H1 (cell line): ENCODE results near the gene PARM1. TPM values are rescaled to one million over a fixed set of nuclear protein-coding genes. Genes with fewer than 3 reads are reported as not detected.

Source experiments
- CTCF ChIA-PET: fragments of 300-600 bp; sonication (Branson Sonifier 250); formaldehyde crosslinking; loops from one replicate; lab custom pipeline; 2021; ENCODE audit not compliant: partially characterized antibody; lab: Charles Lee
- POLR2A ChIA-PET: fragments of 300-600 bp; sonication (Branson Sonifier 250); formaldehyde crosslinking; loops from one replicate; lab custom pipeline; 2021; ENCODE audit warnings: inconsistent platforms; ENCODE audit not compliant: partially characterized antibody; lab: Charles Lee
- DNase-seq, 2 experiments: peaks; one replicate each; pipeline versions ENCODE4 v3.0.0 to v3.0.0-alpha.2; 2010 to 2022; ENCODE audit warnings: low spot score in 2 of 2, low read depth in 1 of 2, mixed read lengths in 1 of 2
- FAIRE-seq: peaks from 2 replicates; lab custom pipeline; 2011; peaks lifted over from hg19 to GRCh38; lab: Jason Lieb, UNC
- H2AFZ ChIP-seq: 2 replicates; pipeline ENCODE4 v1.8.1; 2012; ENCODE audit warnings: low read length, inconsistent platforms
- H2AK5ac ChIP-seq: 2 replicates; pipeline ENCODE4 v1.6.1; 2013; ENCODE audit warnings: low read depth, low read length
- H2BK120ac ChIP-seq: replicated peaks from 2 replicates; pipeline ENCODE3; 2013; ENCODE audit warnings: low read depth, low read length, inconsistent platforms
- H2BK12ac ChIP-seq: 2 replicates; pipeline ENCODE4 v1.6.1; 2013; ENCODE audit warnings: low read depth, low read length
- H2BK15ac ChIP-seq: 2 replicates; pipeline ENCODE4 v1.6.1; 2013; ENCODE audit warnings: low read length
- H2BK20ac ChIP-seq: 2 replicates; pipeline ENCODE4 v1.6.1; 2013; ENCODE audit warnings: low read length
- H2BK5ac ChIP-seq: 2 replicates; pipeline ENCODE4 v1.6.1; 2013; ENCODE audit warnings: low read depth, low read length
- H3K14ac ChIP-seq: 2 replicates; pipeline ENCODE4 v1.6.1; 2013; ENCODE audit warnings: inconsistent platforms; ENCODE audit not compliant: insufficient read length
- H3K18ac ChIP-seq: 2 replicates; pipeline ENCODE4 v1.6.1; 2013; ENCODE audit warnings: low read length; ENCODE audit errors: extremely low read depth
- H3K23ac ChIP-seq: 2 replicates; pipeline ENCODE4 v1.6.1; 2013; ENCODE audit warnings: inconsistent platforms; ENCODE audit not compliant: insufficient read length
- H3K23me2 ChIP-seq: 2 replicates; pipeline ENCODE4 v1.6.1; 2013; ENCODE audit warnings: low read depth, low read length
- H3K27ac ChIP-seq: 2 replicates; pipeline ENCODE4 v1.6.1; 2011; ENCODE audit warnings: low read depth, low read length, inconsistent platforms
- H3K27me3 ChIP-seq, 4 experiments: replicated peaks in 1 of 4; 1 replicate in 1 of 4; 2 replicates in 3 of 4; pipeline versions ENCODE4 v1.6.1 to v1.8.1; 2011 to 2013; ENCODE audit warnings: low read length in 3 of 4, mild to moderate bottlenecking in 3 of 4, inconsistent platforms in 2 of 4, mixed read lengths in 2 of 4, moderate library complexity in 1 of 4; ENCODE audit not compliant: control insufficient read depth in 3 of 4, insufficient read depth in 3 of 4; ENCODE audit errors: extremely low read depth in 1 of 4
- H3K36me3 ChIP-seq, 4 experiments: 2 replicates each; pipeline versions ENCODE4 v1.6.1 to v1.8.1; 2011 to 2013; ENCODE audit warnings: mild to moderate bottlenecking in 4 of 4, low read length in 3 of 4, moderate library complexity in 2 of 4, control low read depth in 1 of 4, inconsistent platforms in 1 of 4; ENCODE audit not compliant: insufficient read depth in 4 of 4, control insufficient read depth in 2 of 4
- H3K4ac ChIP-seq: replicated peaks from 2 replicates; pipeline ENCODE3; 2013; ENCODE audit warnings: low read length, low read depth, mixed read lengths, inconsistent platforms; ENCODE audit not compliant: insufficient read length
- H3K4me1 ChIP-seq, 4 experiments: replicated peaks in 1 of 4; 1 replicate in 1 of 4; 2 replicates in 3 of 4; pipeline versions ENCODE4 v1.6.1 to v1.8.1; 2011 to 2013; ENCODE audit warnings: low read length in 3 of 4, inconsistent platforms in 2 of 4, mixed read lengths in 1 of 4; ENCODE audit not compliant: insufficient read depth in 4 of 4, control insufficient read depth in 3 of 4
- H3K4me2 ChIP-seq, 2 experiments: 2 replicates each; pipeline versions ENCODE4 v1.6.1 to v1.8.1; 2011 to 2013; ENCODE audit warnings: low read depth in 2 of 2, low read length in 2 of 2, control low read depth in 1 of 2, inconsistent platforms in 1 of 2, mild to moderate bottlenecking in 1 of 2; ENCODE audit not compliant: insufficient read depth in 1 of 2
- H3K4me3 ChIP-seq, 4 experiments: fragments of 200-600, 300-600 bp in 1 of 4; sonication (generic), shearing (Covaris generic), sonication (Bioruptor Twin) in 1 of 4; 2 replicates each; pipeline versions ENCODE4 v1.5.1 to v1.8.1; 2011 to 2016; ENCODE audit warnings: low read length in 4 of 4, low read depth in 3 of 4, control low read depth in 2 of 4, inconsistent platforms in 2 of 4, mild to moderate bottlenecking in 2 of 4, mixed read lengths in 1 of 4, moderate library complexity in 1 of 4; ENCODE audit not compliant: insufficient read depth in 2 of 4; ENCODE audit errors: extremely low read depth in 1 of 4
- H3K56ac ChIP-seq: replicated peaks from 2 replicates; pipeline ENCODE3; 2013; ENCODE audit warnings: low read depth, mild to moderate bottlenecking, mixed read lengths, low read length, inconsistent platforms; ENCODE audit not compliant: insufficient read length
- H3K79me1 ChIP-seq: 2 replicates; pipeline ENCODE4 v1.6.1; 2013; ENCODE audit warnings: low read depth, low read length, control low read depth
- H3K79me2 ChIP-seq, 2 experiments: 2 replicates each; pipeline versions ENCODE4 v1.6.1 to v1.8.1; 2012 to 2013; ENCODE audit warnings: low read length in 2 of 2, mild to moderate bottlenecking in 2 of 2, inconsistent platforms in 1 of 2; ENCODE audit not compliant: insufficient read depth in 2 of 2, control insufficient read depth in 1 of 2
- H3K9ac ChIP-seq, 4 experiments: replicated peaks in 1 of 4; 1 replicate in 1 of 4; 2 replicates in 3 of 4; pipeline versions ENCODE4 v1.6.1 to v1.8.1; 2011 to 2013; ENCODE audit warnings: low read depth in 3 of 4, low read length in 3 of 4, control low read depth in 2 of 4, mild to moderate bottlenecking in 2 of 4, moderate library complexity in 2 of 4, inconsistent platforms in 1 of 4; ENCODE audit errors: extremely low read depth in 1 of 4
- H3K9me3 ChIP-seq, 2 experiments: 2 replicates each; pipeline versions ENCODE4 v1.6.1 to v1.8.1; 2012 to 2013; ENCODE audit warnings: mild to moderate bottlenecking in 2 of 2, moderate library complexity in 2 of 2, control low read depth in 1 of 2, inconsistent platforms in 1 of 2, low read depth in 1 of 2, low read length in 1 of 2, mixed read lengths in 1 of 2; ENCODE audit not compliant: insufficient read depth in 2 of 2
- H4K20me1 ChIP-seq, 2 experiments: replicated peaks in 1 of 2; 2 replicates each; pipeline versions ENCODE3 to v1.8.1; 2011 to 2013; ENCODE audit warnings: inconsistent platforms in 2 of 2, low read length in 2 of 2, mild to moderate bottlenecking in 1 of 2; ENCODE audit not compliant: insufficient read depth in 2 of 2, control insufficient read depth in 1 of 2
- H4K5ac ChIP-seq: 2 replicates; pipeline ENCODE4 v1.6.1; 2013; ENCODE audit warnings: low read length, low read depth, mixed read lengths, inconsistent platforms; ENCODE audit not compliant: insufficient read length
- H4K8ac ChIP-seq: 2 replicates; pipeline ENCODE4 v1.8.0; 2013; ENCODE audit warnings: mild to moderate bottlenecking, moderate library complexity, low read length, inconsistent platforms; ENCODE audit not compliant: insufficient read depth; ENCODE audit errors: extremely low read depth
- H4K91ac ChIP-seq: replicated peaks from 2 replicates; pipeline ENCODE3; 2013; ENCODE audit warnings: low read length, mixed read lengths, inconsistent platforms; ENCODE audit not compliant: insufficient read length
- BCL11A ChIP-seq, 2 experiments: IDR thresholded peaks; one replicate each; pipeline ENCODE4 v1.6.1; 2011; ENCODE audit warnings: low read depth in 2 of 2, low read length in 2 of 2, mild to moderate bottlenecking in 2 of 2
- CEBPB ChIP-seq: IDR thresholded peaks from 2 replicates; pipeline ENCODE4 v1.6.1; 2012; ENCODE audit warnings: low read depth, low read length
- CHD2 ChIP-seq: IDR thresholded peaks from 2 replicates; pipeline ENCODE4 v1.6.1; 2012; ENCODE audit warnings: low read length, improper control_type of control experiment
- CTBP2 ChIP-seq: IDR thresholded peaks from 2 replicates; pipeline ENCODE4 v1.7.0; 2011; ENCODE audit warnings: borderline replicate concordance, mild to moderate bottlenecking, moderate library complexity, mixed read lengths, low read length; ENCODE audit not compliant: insufficient read depth, insufficient read length
- FOSL1 ChIP-seq: IDR thresholded peaks from 2 replicates; pipeline ENCODE4 v1.6.1; 2011; ENCODE audit warnings: mild to moderate bottlenecking, low read depth, low read length, moderate library complexity; ENCODE audit not compliant: insufficient read depth
- HDAC2 ChIP-seq, 2 experiments: fragments of 300-600 bp in 1 of 2; sonication (generic) in 1 of 2; IDR thresholded peaks; 2 replicates each; pipeline ENCODE4 v1.6.1; 2011 to 2012; ENCODE audit warnings: low read depth in 2 of 2, low read length in 2 of 2, mild to moderate bottlenecking in 2 of 2, moderate library complexity in 2 of 2, borderline replicate concordance in 1 of 2, inconsistent platforms in 1 of 2
- JUND ChIP-seq: IDR thresholded peaks from 2 replicates; pipeline ENCODE4 v1.6.1; 2011; ENCODE audit warnings: mild to moderate bottlenecking, improper control_type of control experiment, low read length
- POLR2AphosphoS5 ChIP-seq: IDR thresholded peaks from 2 replicates; pipeline ENCODE4 v1.6.1; 2011; ENCODE audit warnings: low read depth, low read length
- TAF7 ChIP-seq: optimal IDR thresholded peaks from 2 replicates; pipeline ENCODE3; 2011; ENCODE audit warnings: low read depth, mild to moderate bottlenecking, inconsistent platforms, low read length, moderate library complexity, borderline replicate concordance
- TBP ChIP-seq: IDR thresholded peaks from 2 replicates; pipeline ENCODE4 v1.6.1; 2011; ENCODE audit warnings: low read depth, low read length, improper control_type of control experiment
- WGBS, 2 experiments: shearing (Covaris generic) in 1 of 2; methylation state at CpG; one replicate each; pipeline versions ENCODE4 v1.1.6 to v1.1.7; 2013 to 2015; ENCODE audit warnings: low lambda C conversion rate in 2 of 2, mixed read lengths in 2 of 2, inconsistent platforms in 1 of 2, low coverage in 1 of 2, missing lambda C conversion rate in 1 of 2; ENCODE audit not compliant: insufficient replicate concordance in 2 of 2, insufficient coverage in 1 of 2, insufficient read length in 1 of 2; ENCODE audit errors: extremely low coverage in 1 of 2, missing lambda C conversion rate in 1 of 2; 5-methylcytosine and 5-hydroxymethylcytosine counted together
- polyA plus RNA-seq, 7 experiments: library from polyadenylated mRNA; depleted of rRNA in 3 of 7; stranded (reverse) in 5 of 7; unstranded in 2 of 7; fragments of >200 nt in 5 of 7; fragments of 200-250 nt in 2 of 7; gene quantifications; 1 replicate in 5 of 7; 2 replicates in 1 of 7; 4 replicates in 1 of 7; pipeline versions ENCODE4 v1.2.1 to v1.2.3, GENCODE V29; 2011 to 2013; ENCODE audit warnings: missing spikeins in 2 of 7, mixed read lengths in 2 of 7
- total RNA-seq: library from RNA; stranded (reverse); fragmentation: NEBNext Ultra II Directional; extraction: Animal tissue kit (Norgen Biotek cat#: 25700); gene quantifications from 2 replicates; pipeline ENCODE4 v1.2.1, GENCODE V29; 2021

PARM1 gene
- total and polyA plus RNA-seq, 2 of the 8 experiments (the other 6 are each of a cell fraction or from before 2014, with no cell fraction given): 2.0 to 5.3 TPM

DNA sequence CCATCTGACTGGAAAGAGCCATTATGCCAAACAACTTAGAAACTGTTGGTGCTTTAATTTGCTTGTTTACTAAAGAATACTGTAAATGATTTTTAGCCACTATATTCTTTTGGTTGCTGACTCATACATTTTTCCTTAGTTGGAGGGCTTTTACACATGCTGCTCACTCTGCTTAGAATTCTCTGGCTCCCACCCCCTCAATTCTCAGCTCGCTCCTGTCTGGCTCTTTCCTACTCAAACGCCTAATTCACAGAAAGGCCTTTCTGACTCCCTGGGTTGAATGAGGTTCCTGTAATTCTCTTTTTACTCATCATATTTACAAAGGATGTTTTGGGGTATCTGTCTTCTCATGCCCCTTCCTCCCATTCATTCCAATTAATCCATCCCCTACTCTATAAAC lies 26.1 kb upstream of the PARM1 start:
- FAIRE-seq (no peak), DNase-seq (no peak)
- Histone ChIP-seq H4K20me1 (no peaks in the 10 kb centered on the region), H4K5ac (no peak overlapping the region), H3K27ac (no peak overlapping the region), H3K23me2 (no peaks in the 10 kb centered on the region; the same call in 1 of the 2 replicates), H3K9me3 (no peaks in the 10 kb centered on the region), H2BK20ac (no peak overlapping the region), H3K56ac (no peak overlapping the region), H3K9ac (no peak overlapping the region), H3K18ac (no peak overlapping the region), H3K27me3 (no peaks in the 10 kb centered on the region), H3K4ac (no peak overlapping the region), H2BK15ac (no peak overlapping the region), H3K79me2 (no peaks in the 10 kb centered on the region), H4K91ac (no peak overlapping the region), H2BK120ac (no peak overlapping the region), H3K14ac (no peak overlapping the region), H2BK12ac (no peak overlapping the region), H3K4me2 (no peak overlapping the region), H3K4me3 (no peak overlapping the region), H3K23ac (no peak overlapping the region), H2BK5ac (no peak overlapping the region), H4K8ac (no peak overlapping the region), H2AK5ac (no peak overlapping the region), H3K36me3 (no peaks in the 10 kb centered on the region), H3K4me1 (no peaks in the 10 kb centered on the region), H3K79me1 (no peaks in the 10 kb centered on the region), H2AFZ (no peak overlapping the region)
- ChIA-PET POLR2A (no interaction called here), CTCF (interaction anchor here (1.2 to 1.7 kb wide), 2 partner anchors 14 to 32 kb away, joined by 4 to 9 read pairs; no protein-coding TSS in a partner anchor)
- 93% methylated on average over 2 of the region's 2 CpGs; no CpG with 5 or more reads in 1 of the 2 experiments for WGBS, 2 experiments
- TF ChIP-seq CEBPB (no peak), TAF7 (no peak), TBP (no peak), HDAC2 (IDR thresholded peaks at IDR 0.05; ENCODE audit: borderline replicate concordance in 1 of 2, low read depth in 2 of 2, low read length in 2 of 2) (no peak), CHD2 (no peak), JUND (no peak), POLR2AphosphoS5 (no peak), CTBP2 (no peak), BCL11A (IDR thresholded peaks at IDR 0.05; ENCODE audit: low read depth in 2 of 2, low read length in 2 of 2) (no peak), FOSL1 (no peak)
